ENCODE measurements around the gene STAT4. TPM values are rescaled to one million over a fixed set of nuclear protein-coding genes. Genes with fewer than 3 reads are reported as not detected.

The STAT4 gene
- total RNA-seq, 2 experiments from 2014 or later = 70.8 to 72.2 TPM

DNA sequence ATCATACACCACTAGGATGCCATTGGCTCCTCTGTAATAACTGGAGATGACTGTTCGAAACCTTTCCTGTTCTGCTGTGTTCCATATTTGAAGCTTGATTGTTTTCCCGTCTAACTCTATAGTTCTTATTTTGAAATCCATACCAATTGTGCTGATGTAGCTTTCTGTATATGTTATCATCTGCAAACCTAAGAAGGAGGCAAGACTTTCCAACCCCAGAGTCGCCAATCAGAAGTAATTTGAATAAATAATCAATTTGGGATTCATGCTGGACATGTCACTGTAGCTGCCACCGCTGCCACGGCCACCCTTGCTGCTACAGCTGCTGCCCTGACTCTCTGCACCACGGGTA, 157.5 kb downstream of the STAT4 start:
- Mint-ChIP-seq H3K27ac (peak overlapping the region; percentile 1), H3K4me1 (ENCODE audit: low read depth) (peaks cover 39% of the 10 kb centered on the region), H3K27me3 (no peaks in the 10 kb centered on the region), H3K9me3 (peaks cover 12% of the 10 kb centered on the region), H3K4me3 (no peak overlapping the region), H3K36me3 (ENCODE audit: low read depth) (peaks cover 88% of the 10 kb centered on the region)
- CTCF ChIA-PET = interaction anchor here (0.7 to 1.5 kb wide), 2 partner anchors 9 to 58 kb away, joined by 3 to 4 read pairs; no protein-coding TSS in a partner anchor
- no peak for ATAC-seq
- intact Hi-C loops (cut with micrococcal nuclease) = no loop called here
- TF ChIP-seq, protein P1, sequence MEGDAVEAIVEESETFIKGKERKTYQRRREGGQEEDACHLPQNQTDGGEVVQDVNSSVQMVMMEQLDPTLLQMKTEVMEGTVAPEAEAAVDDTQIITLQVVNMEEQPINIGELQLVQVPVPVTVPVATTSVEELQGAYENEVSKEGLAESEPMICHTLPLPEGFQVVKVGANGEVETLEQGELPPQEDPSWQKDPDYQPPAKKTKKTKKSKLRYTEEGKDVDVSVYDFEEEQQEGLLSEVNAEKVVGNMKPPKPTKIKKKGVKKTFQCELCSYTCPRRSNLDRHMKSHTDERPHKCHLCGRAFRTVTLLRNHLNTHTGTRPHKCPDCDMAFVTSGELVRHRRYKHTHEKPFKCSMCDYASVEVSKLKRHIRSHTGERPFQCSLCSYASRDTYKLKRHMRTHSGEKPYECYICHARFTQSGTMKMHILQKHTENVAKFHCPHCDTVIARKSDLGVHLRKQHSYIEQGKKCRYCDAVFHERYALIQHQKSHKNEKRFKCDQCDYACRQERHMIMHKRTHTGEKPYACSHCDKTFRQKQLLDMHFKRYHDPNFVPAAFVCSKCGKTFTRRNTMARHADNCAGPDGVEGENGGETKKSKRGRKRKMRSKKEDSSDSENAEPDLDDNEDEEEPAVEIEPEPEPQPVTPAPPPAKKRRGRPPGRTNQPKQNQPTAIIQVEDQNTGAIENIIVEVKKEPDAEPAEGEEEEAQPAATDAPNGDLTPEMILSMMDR (IDR thresholded peaks at IDR 0.05) = no peak
- POLR2A ChIA-PET = interaction anchor here (2.8 to 13.6 kb wide), 4 partner anchors 8 to 20 kb away, joined by 15 to 144 read pairs (median 73); partner anchors contain the start of gene STAT1
- DNase-seq = no peak

DNA sequence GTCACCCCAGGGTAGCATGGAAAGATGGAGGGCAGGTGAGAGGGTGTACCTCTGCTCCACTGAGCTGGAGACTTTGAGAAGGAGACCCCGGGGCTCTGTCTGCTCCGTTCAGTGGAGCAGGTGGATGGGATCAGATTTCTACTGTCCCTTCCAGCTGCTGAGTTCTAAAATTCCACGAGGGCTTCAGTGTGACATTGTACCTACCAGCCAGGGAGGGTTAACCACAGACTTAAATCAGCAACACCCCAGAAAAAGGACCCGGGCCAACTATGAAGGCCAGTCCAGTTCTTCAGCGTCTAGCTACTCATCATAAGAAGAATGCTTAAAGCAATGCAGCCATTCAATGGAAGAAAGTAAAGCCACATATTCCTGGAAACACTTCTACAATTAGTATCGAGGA, 160.7 kb downstream of the STAT4 start:
- H3K27ac Mint-ChIP-seq = peak overlapping the region; percentile 45
- intact Hi-C loops (cut with micrococcal nuclease) = no loop called here
- CTCF ChIA-PET = interaction anchor here (1.6 kb wide), 1 partner anchor 26 kb away, joined by 3 read pairs; no protein-coding TSS in a partner anchor
- ATAC-seq = no peak
- no peak overlapping the region for H3K4me3 Mint-ChIP-seq
- peaks cover 3% of the 10 kb centered on the region for H3K9me3 Mint-ChIP-seq
- H3K36me3 Mint-ChIP-seq (ENCODE audit: low read depth) = peaks cover 85% of the 10 kb centered on the region
- peaks cover 46% of the 10 kb centered on the region for H3K4me1 Mint-ChIP-seq (ENCODE audit: low read depth)
- TF ChIP-seq, protein P1 (IDR thresholded peaks at IDR 0.05) = no peak
- H3K27me3 Mint-ChIP-seq = no peaks in the 10 kb centered on the region
- DNase-seq = no peak
- POLR2A ChIA-PET = interaction anchor here (0.6 to 13.3 kb wide), 4 partner anchors 13 to 23 kb away, joined by 3 to 121 read pairs (median 6); no protein-coding TSS in a partner anchor

DNA sequence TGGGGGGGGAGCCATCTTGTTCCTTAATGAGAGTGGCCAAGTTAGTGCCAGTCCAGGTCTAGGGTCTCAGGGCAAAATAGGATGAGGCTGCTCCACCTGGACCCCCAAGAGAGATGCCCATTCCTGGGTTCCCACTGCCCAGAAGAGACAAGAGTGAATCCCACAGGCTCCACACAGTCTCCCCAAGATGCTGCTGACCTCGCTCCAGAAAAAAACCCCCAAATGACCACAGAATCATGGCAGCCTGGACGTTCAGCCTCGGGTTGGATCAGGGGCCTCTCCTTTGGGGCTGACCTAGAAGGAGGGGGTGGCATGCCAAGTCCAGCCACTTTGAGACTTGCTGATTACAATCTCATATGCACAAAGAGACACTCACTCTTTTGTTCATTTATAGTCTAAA, 161.9 kb downstream of the STAT4 start:
- Mint-ChIP-seq H3K36me3 (ENCODE audit: low read depth) (peaks cover 86% of the 10 kb centered on the region), H3K27ac (no peak overlapping the region), H3K9me3 (no peaks in the 10 kb centered on the region), H3K4me3 (no peak overlapping the region), H3K4me1 (ENCODE audit: low read depth) (peaks cover 49% of the 10 kb centered on the region), H3K27me3 (no peaks in the 10 kb centered on the region)
- DNase-seq = no peak
- TF ChIP-seq, protein P1 (IDR thresholded peaks at IDR 0.05) = no peak
- intact Hi-C loops (cut with micrococcal nuclease) = no loop called here
- POLR2A ChIA-PET = interaction anchor here (1.1 to 13.3 kb wide), 6 partner anchors 8 to 71 kb away, joined by 3 to 121 read pairs (median 4); no protein-coding TSS in a partner anchor
- CTCF ChIA-PET = interaction anchor here (1.5 to 2.0 kb wide), 3 partner anchors 9 to 17 kb away, joined by 4 to 8 read pairs (median 6); no protein-coding TSS in a partner anchor
- no peak for ATAC-seq

DNA sequence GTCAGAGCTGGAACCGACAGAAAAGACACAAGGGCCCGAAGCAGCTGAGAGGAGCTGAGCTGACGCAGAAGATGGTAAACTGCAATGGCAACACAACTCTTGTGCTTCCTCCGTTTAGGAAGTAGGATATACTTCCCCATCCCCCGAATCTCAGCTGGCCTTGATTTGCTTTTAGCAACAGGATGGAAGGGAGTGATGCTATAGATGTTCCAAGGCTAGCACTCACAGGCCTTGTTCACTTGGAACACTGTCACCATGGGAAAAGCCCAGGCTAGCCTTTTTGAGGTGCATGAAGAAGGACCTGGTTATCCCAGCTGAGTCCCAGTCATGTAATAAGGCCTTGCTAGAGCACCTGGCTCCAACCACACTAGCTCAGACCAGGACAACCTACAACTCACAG, 162.9 kb downstream of the STAT4 start:
- TF ChIP-seq, protein P1 (IDR thresholded peaks at IDR 0.05) = no peak
- Mint-ChIP-seq H3K27me3 (no peaks in the 10 kb centered on the region), H3K9me3 (no peaks in the 10 kb centered on the region), H3K4me3 (no peak overlapping the region), H3K36me3 (ENCODE audit: low read depth) (peaks cover 85% of the 10 kb centered on the region), H3K27ac (no peak overlapping the region), H3K4me1 (ENCODE audit: low read depth) (peaks cover 48% of the 10 kb centered on the region)
- ATAC-seq (no peak), DNase-seq (no peak)
- ChIA-PET POLR2A (interaction anchor here (1.1 to 13.3 kb wide), 5 partner anchors 9 to 70 kb away, joined by 3 to 121 read pairs (median 3); no protein-coding TSS in a partner anchor), CTCF (interaction anchor here (1.1 to 2.0 kb wide), 4 partner anchors 9 to 20 kb away, joined by 4 to 8 read pairs (median 5); no protein-coding TSS in a partner anchor)
- intact Hi-C loops (cut with micrococcal nuclease) = no loop called here

DNA sequence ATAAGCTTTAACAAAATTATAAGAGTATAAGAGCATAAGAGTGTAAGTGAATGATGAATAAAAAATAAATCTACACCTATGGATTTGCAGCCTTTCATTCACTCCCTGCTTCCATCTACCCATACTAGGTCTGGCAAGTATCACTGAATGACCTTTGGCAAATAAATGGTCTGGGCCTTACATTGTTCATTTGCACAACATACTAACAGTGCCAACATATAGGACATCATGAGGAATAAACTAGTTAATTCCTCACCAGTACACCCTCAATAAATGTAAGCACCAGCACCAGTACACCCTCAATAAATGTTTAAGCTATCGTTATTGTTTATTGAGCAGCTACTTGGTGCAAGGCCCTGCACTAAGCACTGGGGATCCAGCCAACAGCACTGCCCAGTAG, 163.7 kb downstream of the STAT4 start:
- CTCF ChIA-PET = interaction anchor here (1.1 to 2.0 kb wide), 3 partner anchors 10 to 19 kb away, joined by 4 to 8 read pairs (median 6); no protein-coding TSS in a partner anchor
- TF ChIP-seq, protein P1 (IDR thresholded peaks at IDR 0.05) = no peak
- POLR2A ChIA-PET = interaction anchor here (1.1 to 13.3 kb wide), 3 partner anchors 10 to 16 kb away, joined by 3 to 121 read pairs (median 8); no protein-coding TSS in a partner anchor
- intact Hi-C loops (cut with micrococcal nuclease) = no loop called here
- Mint-ChIP-seq H3K4me1 (ENCODE audit: low read depth) (peaks cover 55% of the 10 kb centered on the region), H3K27ac (peak overlapping the region; percentile 39), H3K36me3 (ENCODE audit: low read depth) (peaks cover 86% of the 10 kb centered on the region), H3K9me3 (no peaks in the 10 kb centered on the region), H3K27me3 (no peaks in the 10 kb centered on the region), H3K4me3 (no peak overlapping the region)
- DNase-seq = no peak
- ATAC-seq = no peak

Measured in activated CD8-positive, alpha-beta T cell treated with anti-CD3 and anti-CD28 coated beads for 36 hours (primary cell).